ENCODE results near the gene RNF144A.

The RNF144A gene

DNA sequence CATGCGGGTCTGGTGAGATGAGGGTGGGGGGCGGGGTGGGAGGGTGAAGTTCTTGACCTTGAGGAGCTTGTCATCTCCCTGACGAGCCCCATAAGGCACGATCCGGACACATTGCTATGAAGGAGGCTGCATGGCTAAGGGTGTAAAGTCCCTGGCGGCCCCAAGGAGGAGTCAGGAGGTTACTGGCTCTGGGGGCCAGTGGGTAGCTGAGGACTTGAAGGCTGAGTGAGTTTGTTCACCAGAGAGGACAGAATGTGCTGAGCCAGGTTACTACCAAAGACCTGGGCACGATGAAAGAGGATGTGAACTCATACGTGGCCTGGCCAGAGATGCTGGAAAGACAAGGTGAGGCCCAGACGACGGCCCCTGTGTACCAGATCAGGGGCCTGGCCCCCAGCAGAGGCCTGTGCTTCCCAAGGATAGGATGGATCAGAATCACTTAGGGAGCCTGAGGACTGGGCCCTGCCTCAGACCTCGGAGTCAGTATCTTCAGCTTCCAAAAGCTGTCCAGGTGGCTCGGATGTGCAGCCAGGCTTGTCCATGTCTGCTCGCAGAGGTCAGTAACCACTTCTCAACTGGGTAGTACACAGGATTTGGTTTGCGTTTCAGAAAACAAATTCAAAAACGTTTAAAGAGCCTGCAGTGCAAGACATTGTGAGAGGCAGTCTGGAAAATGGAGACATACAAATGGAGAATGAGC is 110.9 kb downstream of the RNF144A start:
- DNase-seq, result no peak

DNA sequence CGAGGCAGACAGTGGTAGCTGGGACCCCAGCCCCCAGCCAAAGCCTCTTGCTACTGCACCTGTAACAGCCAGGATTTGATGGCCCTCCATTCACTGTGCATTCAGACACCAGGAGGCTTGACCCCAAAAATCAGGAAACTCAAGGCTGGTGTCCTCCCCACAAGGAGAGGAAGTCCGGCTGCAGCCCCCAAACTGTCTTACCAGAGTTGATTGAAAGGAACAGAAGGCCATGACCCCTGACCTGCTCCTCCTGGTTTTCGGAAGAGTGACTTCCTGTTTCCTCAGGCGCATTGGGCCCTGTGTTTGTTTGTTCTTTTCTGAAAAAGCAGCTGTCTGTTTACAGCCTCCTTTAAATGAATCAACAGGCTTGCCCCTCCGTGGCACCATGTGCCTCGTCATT is 111.6 kb downstream of the RNF144A start:
- DNase-seq, result no peak

DNA sequence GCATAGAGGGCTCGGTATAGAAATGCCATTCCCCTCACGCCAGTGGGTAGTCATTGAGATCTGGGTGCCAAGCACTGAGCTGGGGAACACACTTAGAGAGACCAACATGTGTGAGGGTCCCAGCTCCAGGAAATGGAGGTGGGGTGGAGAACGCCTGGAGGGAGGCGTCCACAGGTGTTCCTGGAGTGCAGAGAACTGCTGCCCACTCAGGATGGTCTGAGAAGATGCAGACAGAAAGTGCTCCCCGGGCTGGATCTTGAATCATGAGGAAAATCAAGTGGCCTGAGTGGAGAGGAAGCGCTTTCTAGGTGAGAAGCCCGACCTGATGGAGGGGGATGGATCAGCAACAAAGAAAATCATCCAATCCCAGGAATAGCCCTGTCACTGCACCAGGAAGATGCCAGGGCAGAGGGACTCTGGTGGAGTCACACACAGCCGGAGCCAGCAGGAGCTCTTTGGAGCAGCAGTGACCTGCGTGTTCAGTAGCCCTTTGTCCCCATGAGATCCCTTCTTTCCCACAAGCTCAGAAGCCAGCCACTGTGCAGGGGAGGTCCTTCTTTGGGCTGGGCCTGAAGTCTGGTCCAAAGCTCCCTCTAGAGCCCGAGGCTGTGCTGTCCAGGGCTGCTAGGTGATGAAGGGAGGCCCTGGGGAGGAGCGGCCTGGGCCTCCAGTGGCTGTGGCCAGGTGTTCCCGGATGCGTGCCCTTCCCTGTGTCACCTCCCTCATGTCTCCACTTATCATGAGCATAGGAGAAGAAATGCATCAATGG is 112.3 kb downstream of the RNF144A start:
- DNase-seq, result no peak

DNA sequence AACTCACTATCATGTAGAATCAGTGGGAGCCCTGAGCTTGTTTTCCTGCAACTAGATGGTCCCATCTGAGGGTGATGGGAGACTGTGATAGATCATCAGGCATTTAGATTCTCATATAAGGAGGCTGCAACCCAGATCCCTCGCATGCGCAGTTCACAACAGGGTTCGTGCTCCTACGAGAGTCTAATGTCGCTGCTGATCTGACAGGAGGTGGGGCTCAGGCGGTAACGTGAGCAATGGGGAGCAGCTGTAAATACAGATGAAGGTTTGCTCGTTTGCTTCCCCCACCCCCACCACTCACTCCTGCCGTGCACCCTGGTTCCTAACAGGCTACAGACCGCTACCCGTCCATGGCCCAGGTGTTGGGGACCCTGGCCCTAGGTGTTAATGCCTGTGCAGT is 113.6 kb downstream of the RNF144A start:
- no peak for DNase-seq

DNA sequence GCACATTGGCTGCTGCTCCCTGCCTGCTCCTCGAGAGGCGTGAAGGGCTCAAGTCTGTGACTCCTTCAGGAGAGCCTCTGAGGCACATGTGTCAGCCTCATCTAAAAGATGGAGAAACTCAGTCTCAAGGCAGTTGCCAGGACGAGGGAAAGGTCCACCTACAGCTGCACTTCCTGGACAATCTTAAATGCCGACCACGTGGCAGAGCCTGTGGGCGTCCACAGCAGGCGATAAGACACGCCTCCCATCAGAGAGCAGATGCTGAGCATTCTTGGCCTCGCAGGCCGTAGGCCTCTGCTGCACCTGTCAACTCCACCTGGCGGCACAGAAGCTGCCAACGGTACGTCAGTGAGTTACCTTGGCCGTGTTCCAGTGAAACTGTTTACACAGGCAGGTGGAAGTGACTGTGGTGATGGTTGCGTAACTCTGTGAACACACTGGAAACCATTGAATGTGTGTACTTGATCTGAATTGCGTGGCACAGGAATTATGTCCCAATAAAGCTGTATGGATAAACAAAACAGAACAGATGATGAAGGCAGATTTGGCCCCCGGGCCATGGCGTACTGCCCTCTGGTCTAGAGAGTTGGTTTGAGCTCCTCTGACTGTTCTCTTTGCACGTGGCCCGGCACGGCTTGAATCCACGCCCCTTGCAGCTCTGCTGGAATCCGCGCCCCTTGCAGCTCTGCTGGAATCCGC is 114.5 kb downstream of the RNF144A start:
- DNase-seq, result peak; percentile 58

DNA sequence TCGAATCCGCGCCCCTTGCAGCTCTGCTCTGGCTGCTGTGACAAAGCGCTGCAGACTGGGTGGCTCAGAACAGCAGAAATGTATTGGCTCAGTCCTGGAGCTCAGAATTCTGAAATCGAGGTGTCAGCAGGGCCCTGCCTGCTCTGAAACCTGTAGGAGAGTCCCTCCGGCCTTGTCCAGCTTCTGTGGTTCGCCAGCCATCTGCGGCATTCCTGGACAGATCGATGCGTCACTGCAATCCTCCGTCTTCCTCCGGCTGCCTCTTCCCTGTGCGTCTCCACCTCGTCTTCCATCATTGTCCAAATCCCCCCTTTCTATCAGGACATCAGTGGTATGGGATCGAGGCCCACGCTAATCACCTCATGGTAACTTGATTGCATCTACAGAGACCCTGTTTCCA is 115.2 kb downstream of the RNF144A start:
- DNase-seq, result no peak

DNA sequence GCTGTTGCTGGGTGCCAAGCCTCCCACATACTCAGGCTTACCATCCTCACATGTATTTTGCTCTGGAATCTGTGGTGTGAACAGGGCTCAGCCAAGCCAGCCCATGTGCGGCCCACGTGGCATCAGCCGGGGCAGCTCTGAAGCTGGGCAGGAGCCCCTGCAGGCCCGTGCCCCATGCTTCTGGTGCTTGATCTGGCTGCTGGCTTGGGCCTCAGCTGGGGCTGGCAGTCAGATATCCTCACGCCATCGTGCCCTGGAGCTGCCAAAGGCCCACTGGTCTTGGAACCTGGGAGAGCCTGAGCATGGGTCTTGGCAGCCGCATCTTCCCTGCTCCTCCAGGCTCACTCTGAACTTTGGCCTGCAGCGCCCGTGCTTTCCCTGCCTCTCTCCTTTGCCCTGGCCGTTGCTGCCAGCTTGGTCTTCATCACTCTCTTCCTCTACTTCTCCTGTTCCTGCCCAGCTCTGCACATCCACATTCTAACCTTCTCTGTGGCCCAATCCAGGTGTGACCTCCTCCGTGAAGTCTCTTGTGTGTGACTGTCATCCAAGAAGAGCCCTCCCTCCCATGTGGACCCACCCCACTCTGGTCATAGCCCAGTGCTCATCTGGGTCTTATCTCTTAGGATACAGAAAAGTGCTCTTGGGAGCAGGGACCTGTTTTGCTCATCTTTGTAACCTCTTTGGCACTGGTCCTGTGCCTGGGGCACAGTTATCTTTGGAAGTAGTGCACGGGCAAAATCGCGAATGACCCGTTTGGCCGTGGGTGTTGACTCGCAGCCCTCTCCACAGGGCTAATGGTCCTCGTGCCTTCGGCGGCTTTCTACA is 116.1 kb downstream of the RNF144A start:
- no peak for DNase-seq

DNA sequence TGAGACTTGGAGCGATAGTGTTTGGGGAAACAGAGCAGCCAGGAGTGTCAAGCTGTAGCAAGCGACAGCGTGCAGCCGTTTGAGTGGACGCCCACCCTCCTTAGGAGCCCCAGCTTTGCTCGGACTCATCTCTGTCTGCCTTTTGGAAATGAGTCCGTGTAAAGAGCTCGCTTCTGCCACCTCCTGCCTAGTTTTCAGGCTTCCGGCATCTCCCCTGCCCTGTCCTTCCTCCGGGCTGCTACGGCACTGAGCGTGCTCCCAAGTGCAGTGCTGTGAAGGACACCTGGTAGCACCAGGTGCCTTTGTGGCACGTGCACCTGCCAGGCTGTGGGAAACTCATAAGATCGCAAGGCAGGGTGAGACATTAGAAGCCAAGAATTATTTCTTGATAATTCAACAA is 117.1 kb downstream of the RNF144A start:
- no peak for DNase-seq

DNA sequence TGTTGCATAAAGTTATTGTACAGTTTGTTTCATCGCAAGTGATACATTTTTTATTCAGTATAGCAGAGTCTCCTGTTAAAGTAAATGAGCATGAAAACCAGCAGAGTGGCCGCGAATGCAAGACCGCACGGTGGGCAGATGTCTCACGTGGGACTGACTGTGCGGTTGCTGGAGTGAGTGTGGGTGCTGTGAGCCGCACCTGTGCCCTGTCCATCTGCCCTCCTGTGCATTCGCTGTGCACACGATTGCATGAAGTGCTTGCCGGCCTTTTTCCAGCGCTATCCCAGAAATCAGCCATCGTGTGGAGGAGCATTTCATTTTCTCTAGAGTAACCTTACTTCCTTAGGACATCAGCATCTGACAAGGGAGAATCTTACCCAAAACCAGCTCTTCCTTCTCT is 118.7 kb downstream of the RNF144A start:
- no peak for DNase-seq

DNA sequence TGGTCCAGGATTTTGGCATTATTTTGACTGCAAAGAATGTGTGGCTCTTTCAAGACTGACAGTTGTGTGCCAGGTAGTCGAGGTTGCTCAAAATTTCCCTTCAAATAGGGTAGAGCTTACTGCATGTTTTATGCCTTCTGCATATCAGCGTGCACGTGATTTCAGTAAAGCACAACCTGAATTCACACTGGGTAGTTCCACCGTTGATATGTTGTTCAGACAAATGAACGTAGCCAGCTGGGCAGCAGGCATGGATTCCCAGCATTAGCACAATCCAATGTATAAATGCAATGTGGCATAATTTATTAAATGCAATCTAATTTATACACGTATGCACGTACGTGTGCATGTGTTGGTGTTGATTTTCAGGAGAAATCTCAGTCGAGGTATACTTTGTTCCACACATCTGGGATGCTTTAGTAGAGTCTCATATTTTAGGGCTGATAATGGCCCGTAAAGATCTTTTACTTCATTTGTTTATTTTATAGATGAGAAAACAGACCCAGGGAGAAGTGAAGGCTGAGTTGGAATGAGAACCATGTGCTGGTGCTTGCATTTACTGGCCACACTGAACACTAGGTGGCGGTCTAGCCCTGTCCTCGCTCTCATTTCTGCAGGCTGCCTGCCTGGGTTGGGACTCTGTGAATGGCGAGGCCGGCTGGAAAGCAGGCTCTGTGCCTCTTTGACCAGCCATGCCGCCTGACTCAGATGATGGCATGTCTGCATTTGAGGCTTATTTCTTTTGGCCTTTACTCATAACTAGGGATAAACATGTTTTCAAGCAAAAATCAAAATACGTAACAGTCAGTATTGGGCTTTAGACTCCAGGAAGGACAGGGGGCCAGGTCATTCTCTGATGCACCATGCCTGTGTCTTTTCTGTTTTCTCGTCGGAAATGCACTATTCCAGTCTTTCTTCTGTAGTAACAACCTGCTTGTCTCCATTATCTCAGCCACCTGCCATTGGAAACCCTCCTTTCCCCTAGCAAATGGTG is 120.4 kb downstream of the RNF144A start:
- peak; percentile 58 for DNase-seq

DNA sequence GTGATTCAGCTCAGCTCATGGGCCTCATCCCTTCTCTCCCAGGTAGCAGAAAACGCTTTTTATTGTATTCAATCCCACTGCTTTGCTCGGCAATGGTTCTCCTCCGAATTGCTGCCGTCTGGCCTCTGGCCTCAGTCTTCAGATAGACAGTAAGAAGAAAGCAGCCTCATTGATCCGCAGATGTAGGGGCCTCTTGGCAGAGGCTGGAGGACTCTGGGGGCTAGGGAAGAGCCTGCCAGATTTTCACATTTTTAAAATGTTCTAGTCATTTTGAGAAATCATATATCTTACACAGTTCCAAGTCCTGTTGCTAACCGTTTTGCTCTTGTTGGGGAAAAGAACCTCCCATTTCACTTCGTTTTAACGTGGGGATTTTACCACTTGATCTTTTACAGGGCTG is 123.3 kb downstream of the RNF144A start:
- no peak for DNase-seq

DNA sequence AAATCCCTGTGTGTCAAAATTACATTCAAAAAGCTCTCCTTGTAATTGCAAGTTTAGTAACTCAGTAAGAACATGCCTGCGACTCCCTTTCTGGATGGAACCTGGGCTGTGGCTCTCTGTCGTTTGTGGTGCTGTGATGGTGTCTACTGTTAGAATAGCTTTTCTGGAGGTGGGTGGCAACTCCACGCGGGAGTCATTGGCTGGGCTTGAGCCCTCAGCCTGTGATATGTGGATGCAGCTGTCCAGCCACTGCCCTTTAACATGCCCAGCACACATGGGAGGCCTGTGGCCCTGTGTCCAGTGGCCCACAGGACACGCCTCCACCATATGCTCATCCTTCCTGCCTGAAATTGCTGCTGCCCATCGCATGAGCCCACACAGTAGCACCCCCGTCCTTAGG is 124.2 kb downstream of the RNF144A start:
- DNase-seq, result no peak

DNA sequence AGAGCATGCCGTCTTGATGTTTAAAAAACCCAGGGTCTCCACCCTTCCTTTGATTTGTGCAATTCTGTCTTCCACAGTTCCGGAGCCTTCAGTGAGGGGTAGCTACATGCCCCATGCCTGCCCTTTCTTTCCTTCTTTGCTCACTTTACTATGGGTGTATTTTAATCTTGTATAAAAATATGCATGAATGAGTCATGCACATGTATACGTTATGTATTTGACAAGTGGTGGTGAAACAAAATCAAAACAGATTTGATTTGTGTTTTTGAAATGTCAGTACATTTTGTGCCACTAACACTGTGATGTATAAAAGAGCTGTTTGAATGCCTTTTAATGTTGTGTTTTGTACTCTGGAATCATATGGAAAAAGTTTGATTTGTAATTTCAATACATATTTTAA is 126.5 kb downstream of the RNF144A start:
- no peak for DNase-seq

DNA sequence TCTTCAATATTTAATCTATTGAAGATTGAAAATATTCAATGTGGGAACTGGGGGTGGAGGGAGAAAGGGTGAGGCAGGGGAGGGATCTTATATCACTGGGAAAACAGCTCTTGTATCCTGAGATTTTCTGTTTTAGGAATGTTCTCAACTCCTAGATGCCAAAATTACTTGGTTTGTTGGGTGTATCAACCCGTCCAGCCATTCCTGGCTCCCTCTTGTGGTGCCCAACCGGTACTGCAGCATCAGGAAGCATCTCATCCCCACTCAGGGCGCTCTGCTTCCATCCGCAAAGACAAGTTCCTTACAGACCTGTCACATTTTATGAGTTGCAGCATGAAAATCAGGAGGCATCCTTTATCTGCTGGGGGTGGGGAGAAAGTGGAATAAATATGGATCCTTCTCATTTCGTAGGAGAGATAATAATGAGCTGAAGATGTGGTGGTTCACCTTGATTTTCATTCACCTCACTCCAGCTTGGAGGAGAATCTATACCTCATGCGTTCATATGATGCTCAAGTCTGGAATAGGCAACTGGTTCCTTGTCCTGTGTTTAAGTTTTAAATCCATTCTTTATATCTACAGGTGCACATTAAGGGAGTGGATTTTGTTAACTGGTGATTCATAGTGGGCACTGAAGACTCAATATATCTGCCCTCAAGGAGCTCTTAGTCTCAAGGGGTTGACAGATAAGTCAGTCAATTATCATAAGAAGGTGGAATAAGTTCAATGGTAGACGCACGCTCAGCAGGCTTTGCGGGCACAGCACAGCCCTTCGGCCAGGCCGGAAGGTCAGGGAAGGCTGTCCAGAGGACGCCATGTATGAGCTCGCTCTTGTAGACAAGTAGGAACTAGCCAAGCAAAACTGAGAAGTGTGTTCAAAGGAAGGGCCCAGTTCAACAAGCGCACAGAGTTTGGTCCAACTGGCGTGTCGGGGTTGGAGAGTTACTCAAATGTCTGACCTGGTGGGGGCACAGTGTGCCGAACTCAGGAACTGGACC is 127.3 kb downstream of the RNF144A start:
- DNase-seq, result peak; percentile 56

DNA sequence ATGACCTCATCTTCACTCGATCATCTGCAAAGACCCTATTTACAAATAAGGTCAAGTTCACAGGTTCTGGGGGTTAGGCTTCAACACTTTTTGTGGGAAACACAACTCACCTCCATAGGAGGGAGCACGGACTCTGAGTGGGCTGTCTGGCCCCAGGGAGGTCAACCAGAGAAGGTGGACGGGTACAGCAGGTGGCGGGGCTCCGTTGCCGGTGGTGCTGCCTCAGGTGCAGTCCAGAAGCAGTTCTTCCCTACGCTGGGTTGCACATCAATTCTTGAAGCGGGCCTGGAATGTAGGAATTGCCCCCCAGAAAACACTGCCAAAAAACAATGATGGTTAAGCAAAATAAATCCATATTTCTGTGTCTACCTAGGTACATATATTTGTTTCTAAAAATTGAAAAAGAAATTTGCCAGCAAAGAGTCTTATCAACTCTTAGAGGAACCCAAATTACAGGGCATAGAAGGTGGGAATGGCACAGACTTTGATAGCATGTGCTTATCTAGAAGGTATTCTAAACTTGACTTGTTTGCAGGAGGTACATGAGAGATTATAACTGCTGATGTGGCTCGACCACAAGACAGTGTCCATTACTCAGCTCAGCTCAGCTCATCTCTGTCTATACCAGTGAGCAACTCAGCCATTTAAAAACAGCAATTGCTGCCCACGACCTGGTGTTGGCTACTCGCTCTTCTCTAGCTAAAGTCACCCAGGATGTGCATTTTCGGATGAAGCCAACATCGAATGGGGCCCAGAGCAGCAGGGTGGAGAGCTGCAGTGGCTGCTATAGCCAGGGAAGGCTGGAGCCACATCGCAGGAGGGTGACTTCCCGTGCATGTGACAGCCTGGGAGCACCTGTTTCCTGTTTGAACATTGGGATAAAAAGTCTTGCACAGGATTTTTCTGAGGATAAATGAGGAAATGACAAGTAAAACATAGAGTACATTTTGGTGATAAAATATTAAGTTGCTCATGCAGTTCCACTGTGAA is 128.7 kb downstream of the RNF144A start:
- DNase-seq, result no peak

DNA sequence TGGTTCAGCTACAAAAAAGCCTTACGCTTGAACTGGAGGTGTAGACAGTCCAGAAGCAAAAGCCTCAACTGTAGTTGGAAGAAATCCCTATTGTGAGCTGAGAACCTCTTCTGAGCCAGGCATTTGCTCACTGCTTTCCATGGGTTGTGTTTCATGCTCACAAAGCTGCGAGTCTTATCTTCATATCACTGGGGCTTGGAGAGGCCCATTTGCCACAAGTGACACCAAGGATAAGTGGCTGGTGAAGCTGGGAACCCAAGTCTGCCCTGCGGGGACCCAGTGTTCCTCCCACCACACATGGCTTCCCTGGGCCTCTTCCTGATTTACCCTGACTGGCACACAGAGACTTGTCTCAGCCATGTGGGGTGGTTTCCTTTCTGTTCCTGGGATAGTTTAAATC is 130.4 kb downstream of the RNF144A start:
- no peak for DNase-seq

DNA sequence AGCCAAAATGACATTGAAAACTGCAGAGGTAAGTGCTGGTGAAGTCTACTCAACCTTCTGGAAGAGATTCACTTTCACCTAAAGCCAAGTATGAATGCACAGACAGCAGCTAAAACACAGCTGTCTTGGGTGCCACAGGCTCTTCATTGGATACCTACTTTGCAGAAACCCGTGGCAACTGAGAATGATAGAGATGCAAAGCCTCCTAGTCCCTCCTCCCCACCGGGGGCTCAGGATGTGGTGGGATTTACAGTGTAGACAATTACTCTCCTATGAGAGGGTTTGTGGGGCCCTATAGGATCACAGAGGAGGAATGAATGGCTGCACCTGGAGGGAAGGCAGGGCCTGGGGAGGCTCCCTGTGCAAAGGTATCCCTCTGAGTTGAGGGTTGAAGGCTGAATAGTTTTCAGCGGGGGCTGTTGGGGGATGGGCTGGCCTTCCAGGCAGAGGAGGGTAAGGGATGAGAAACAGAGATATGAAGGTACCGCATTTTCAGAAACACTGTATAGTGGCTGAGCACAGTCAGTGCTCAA is 131.6 kb downstream of the RNF144A start:
- no peak for DNase-seq

DNA sequence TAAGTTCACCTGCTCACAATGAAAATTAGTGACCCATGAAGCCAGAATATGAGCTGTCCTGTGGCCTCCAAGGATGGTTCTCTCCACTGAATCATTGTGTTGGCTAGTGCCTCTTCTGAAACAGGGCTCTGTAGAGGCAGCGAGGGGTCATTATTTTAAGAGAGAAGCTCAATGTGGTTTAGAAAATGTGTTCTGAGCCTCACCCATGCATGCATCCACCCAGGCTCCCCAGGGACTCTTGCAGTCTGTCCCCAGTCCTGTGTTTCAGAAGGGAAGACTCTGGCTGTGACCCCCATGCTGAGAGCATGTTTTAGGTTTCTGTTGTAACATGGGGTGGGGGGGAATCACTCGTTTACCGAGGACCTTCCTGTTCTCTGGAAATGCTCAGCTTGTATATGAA is 135.2 kb downstream of the RNF144A start:
- DNase-seq, result no peak

Data from activated CD4-positive, alpha-beta T cell treated with anti-CD3 and anti-CD28 coated beads, Interleukin-2, amount 50 U/mL, for 1 hour (primary cell).